Uterus (tissue), 4 donors: Measurements from ENCODE around the gene GALNT9. TPM values are rescaled to one million over a fixed set of nuclear protein-coding genes. Genes with fewer than 3 reads are reported as not detected.

Experiments
- DNase-seq, 2 donors: peaks; one replicate each; pipeline ENCODE4 v3.0.0-alpha.2; 2019 to 2020
- H3K27ac ChIP-seq, 2 donors: fragments of 200-600 bp; sonication (generic); 1 replicate in 1 of 2; 2 replicates in 1 of 2; pipeline ENCODE4 v1.5.1; 2016 to 2018
- H3K27me3 ChIP-seq, 2 donors: fragments of 200-600 bp; sonication (generic); one replicate each; pipeline ENCODE4 v1.5.1; 2018 to 2019; ENCODE audit warnings: control low read depth in 1 of 2
- H3K36me3 ChIP-seq, 2 donors: fragments of 200-600 bp; sonication (generic); one replicate each; pipeline ENCODE4 v1.5.1; 2019; ENCODE audit warnings: control low read depth in 1 of 2
- H3K4me1 ChIP-seq, 2 donors: fragments of 200-600 bp; sonication (generic); one replicate each; pipeline ENCODE4 v1.5.1; 2018 to 2019; ENCODE audit warnings: control low read depth in 1 of 2
- H3K4me3 ChIP-seq, 2 donors: fragments of 200-600 bp; sonication (generic); 1 replicate in 1 of 2; 2 replicates in 1 of 2; pipeline ENCODE4 v1.5.1; 2018 to 2019; ENCODE audit warnings: mild to moderate bottlenecking in 1 of 2
- H3K9me3 ChIP-seq, 2 donors: fragments of 200-600 bp; sonication (generic); one replicate each; pipeline ENCODE4 v1.5.1; 2019; ENCODE audit warnings: control low read depth in 1 of 2
- POLR2A ChIP-seq, 2 donors: fragments of 450-650 bp; IDR thresholded peaks; one replicate each; pipeline ENCODE4 v1.6.1; 2016; ENCODE audit warnings: antibody characterized with exemption in 2 of 2, mild to moderate bottlenecking in 1 of 2, moderate library complexity in 1 of 2
- intact Hi-C: fragments of 100-400 bp; cut with DNase I; formaldehyde crosslinking; loops from one replicate; pipeline ENCODE4 v1.15.1; 2023; ENCODE audit warnings: low total_unique reads
- total RNA-seq, 4 donors: library from RNA; depleted of rRNA in 3 of 4; stranded (reverse); fragments of >200 nt in 3 of 4; gene quantifications; one replicate each; pipeline versions ENCODE4 v1.1.0 to v1.2.4, GENCODE V29; 2014 to 2023
- TF ChIP-seq, protein P1 (sequence below), 4 experiments: fragments of 200-600 bp in 2 of 4; fragments of 450-650 bp in 2 of 4; sonication (generic) in 2 of 4; IDR thresholded peaks; one replicate each; pipeline ENCODE4 v1.5.1; 2016 to 2019; ENCODE audit warnings: antibody characterized with exemption in 4 of 4, mild to moderate bottlenecking in 2 of 4, moderate library complexity in 1 of 4
- donor health status: DM: yes; HTN: yes; CAD: no.

GALNT9 gene
- total RNA-seq, 4 donors from 2014 or later: 1.5 to 4.3 TPM; not detected in 2

GRCh38 chr12:132319991-132320570 is 9.3 kb downstream of the GALNT9 start:
- intact Hi-C loops: no loop called here
- TF ChIP-seq, protein P1, sequence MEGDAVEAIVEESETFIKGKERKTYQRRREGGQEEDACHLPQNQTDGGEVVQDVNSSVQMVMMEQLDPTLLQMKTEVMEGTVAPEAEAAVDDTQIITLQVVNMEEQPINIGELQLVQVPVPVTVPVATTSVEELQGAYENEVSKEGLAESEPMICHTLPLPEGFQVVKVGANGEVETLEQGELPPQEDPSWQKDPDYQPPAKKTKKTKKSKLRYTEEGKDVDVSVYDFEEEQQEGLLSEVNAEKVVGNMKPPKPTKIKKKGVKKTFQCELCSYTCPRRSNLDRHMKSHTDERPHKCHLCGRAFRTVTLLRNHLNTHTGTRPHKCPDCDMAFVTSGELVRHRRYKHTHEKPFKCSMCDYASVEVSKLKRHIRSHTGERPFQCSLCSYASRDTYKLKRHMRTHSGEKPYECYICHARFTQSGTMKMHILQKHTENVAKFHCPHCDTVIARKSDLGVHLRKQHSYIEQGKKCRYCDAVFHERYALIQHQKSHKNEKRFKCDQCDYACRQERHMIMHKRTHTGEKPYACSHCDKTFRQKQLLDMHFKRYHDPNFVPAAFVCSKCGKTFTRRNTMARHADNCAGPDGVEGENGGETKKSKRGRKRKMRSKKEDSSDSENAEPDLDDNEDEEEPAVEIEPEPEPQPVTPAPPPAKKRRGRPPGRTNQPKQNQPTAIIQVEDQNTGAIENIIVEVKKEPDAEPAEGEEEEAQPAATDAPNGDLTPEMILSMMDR (IDR thresholded peaks at IDR 0.05): no peak
- TF ChIP-seq POLR2A (IDR thresholded peaks at IDR 0.05): no peak
- no peaks in the 10 kb centered on the region for H3K9me3 ChIP-seq
- no peak overlapping the region for H3K4me3 ChIP-seq
- no peaks in the 10 kb centered on the region for H3K27me3 ChIP-seq
- H3K36me3 ChIP-seq: no peaks in the 10 kb centered on the region
- no peak overlapping the region for H3K27ac ChIP-seq
- DNase-seq: no peak
- H3K4me1 ChIP-seq: no peaks in the 10 kb centered on the region

DNA sequence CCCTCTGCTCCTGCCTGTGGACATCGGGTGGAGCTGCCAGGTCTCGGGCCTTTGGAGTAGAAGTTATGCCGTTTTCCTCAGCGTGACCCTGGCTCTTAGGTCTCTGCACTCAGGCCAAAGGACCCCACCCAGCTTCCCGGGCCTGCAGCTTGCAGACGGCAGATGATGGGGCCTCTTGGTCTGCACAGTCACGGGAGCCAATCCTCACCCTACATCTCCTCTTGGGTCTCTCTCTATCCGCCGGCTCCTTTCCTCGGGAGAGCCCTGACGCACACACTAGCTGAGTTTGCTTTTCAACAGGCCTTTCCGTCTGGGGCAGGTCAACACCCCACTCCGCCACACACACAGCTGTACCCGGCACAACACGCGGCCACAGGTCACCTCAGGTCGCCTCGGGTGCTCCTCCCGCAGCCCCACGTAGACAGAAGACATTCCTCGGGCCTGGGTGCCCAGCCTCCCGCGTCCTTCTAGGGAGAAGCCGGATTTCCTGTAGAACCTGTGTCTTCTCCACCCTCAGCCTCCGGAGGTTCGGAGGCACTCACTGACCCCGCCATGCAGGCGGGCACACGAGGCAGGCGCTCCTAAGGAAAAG is 9.9 kb downstream of the GALNT9 start:
- no peak overlapping the region for H3K27ac ChIP-seq
- H3K27me3 ChIP-seq: no peaks in the 10 kb centered on the region
- DNase-seq: no peak
- intact Hi-C loops: no loop called here
- H3K4me3 ChIP-seq: no peak overlapping the region
- TF ChIP-seq, protein P1 (IDR thresholded peaks at IDR 0.05): no peak
- no peak for TF ChIP-seq POLR2A (IDR thresholded peaks at IDR 0.05)
- H3K4me1 ChIP-seq: no peaks in the 10 kb centered on the region
- no peaks in the 10 kb centered on the region for H3K9me3 ChIP-seq
- H3K36me3 ChIP-seq: no peaks in the 10 kb centered on the region

DNA sequence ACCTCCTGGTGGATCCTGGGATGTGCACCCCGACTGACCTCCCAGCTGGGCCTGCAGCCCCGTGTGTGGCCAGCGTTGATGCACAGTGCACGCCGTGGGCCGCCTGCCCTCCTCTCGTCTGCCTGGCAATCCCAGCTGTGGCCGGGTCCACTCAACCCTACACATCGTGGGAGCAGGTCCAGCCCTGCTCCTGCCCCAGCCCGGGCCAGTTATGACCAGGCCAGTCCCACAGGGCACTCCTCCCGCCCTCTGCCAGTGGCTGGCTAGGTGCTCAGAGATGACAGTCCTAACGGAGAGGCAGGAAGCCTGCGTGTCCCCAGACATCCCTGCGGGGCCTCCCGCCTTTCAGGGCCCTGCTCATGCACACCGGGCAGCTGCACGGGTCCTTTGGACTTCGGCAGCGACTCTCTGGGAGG is 10.8 kb downstream of the GALNT9 start:
- no peaks in the 10 kb centered on the region for H3K4me1 ChIP-seq
- intact Hi-C loops: no loop called here
- no peak overlapping the region for H3K27ac ChIP-seq
- no peaks in the 10 kb centered on the region for H3K27me3 ChIP-seq
- TF ChIP-seq, protein P1 (IDR thresholded peaks at IDR 0.05): no peak
- no peak for TF ChIP-seq POLR2A (IDR thresholded peaks at IDR 0.05)
- no peak overlapping the region for H3K4me3 ChIP-seq
- DNase-seq: no peak
- no peaks in the 10 kb centered on the region for H3K9me3 ChIP-seq
- H3K36me3 ChIP-seq: no peaks in the 10 kb centered on the region

DNA sequence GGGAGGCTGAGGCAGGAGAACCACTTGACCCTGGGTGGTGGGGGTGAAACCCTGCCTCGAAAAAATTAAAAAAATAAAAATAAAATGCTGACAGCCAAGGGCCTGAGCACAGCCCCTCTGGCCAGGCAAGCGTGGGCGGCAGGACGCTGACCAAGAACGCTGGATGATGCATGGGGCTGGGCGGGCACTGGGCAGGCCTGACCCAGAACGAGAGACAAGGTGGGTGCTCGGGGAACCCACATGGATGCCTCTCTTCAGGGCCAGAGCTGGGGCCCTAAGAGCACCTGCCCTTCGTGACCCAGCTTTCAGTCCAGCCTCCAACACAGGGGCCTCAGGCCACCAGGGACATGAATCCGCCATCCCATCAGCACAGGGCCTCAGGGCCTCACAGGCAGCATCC is 11.3 kb downstream of the GALNT9 start:
- H3K27me3 ChIP-seq: no peaks in the 10 kb centered on the region

More for the DNA sequence above, 11.3 kb downstream of the GALNT9 start:
- Histone ChIP-seq H3K4me3 (no peak overlapping the region), H3K4me1 (no peaks in the 10 kb centered on the region), H3K9me3 (no peaks in the 10 kb centered on the region), H3K27ac (no peak overlapping the region), H3K36me3 (no peaks in the 10 kb centered on the region)
- no peak for DNase-seq
- intact Hi-C loops: no loop called here
- TF ChIP-seq, protein P1 (IDR thresholded peaks at IDR 0.05): no peak
